Panc1 (cell line): Measurements from ENCODE around the gene SLC49A3. TPM values are rescaled to one million over a fixed set of nuclear protein-coding genes. Genes with fewer than 3 reads are reported as not detected.

ENCODE experiments used
- ATAC-seq: fragments of 200-7000 bp; cut with Tn5 transposase; 2 replicates; pipeline ENCODE4 v1.9.1; 2020; ENCODE audit warnings: mild to moderate bottlenecking, moderate library complexity
- BruUV-seq: library from RNA; stranded (reverse); fragments of 400-500 nt; replicated peaks from 2 replicates; lab custom pipeline; 2021; lab: Mats Ljungman, UMichigan
- CTCF ChIA-PET: fragments of 300-600 bp; sonication (Branson Sonifier 250); formaldehyde crosslinking; loops from one replicate; lab custom pipeline; 2022; ENCODE audit warnings: antibody characterized with exemption; lab: Charles Lee
- POLR2A ChIA-PET: fragments of 300-600 bp; sonication (Branson Sonifier 250); formaldehyde crosslinking; loops from one replicate; lab custom pipeline; 2022; ENCODE audit warnings: antibody characterized with exemption; lab: Charles Lee
- DNase-seq: peaks from one replicate; pipeline ENCODE4 v3.0.0-alpha.2; 2010; ENCODE audit warnings: low read depth, low spot score
- H3K27ac ChIP-seq: 2 replicates; pipeline ENCODE4 v1.5.1; 2011; ENCODE audit warnings: mild to moderate bottlenecking, low read length, inconsistent platforms
- H3K27me3 ChIP-seq: fragments of 200-500 bp; sonication (Bioruptor generic); 2 replicates; pipeline ENCODE4 v1.6.0; 2014; ENCODE audit warnings: low read length, inconsistent platforms; ENCODE audit not compliant: control insufficient read depth, insufficient read depth
- H3K36me3 ChIP-seq: fragments of 200-500 bp; sonication (Bioruptor generic); 2 replicates; pipeline ENCODE4 v1.5.1; 2014; ENCODE audit warnings: inconsistent platforms, mild to moderate bottlenecking, low read length, moderate library complexity; ENCODE audit not compliant: control insufficient read depth, insufficient read depth
- H3K4me1 ChIP-seq: 2 replicates; pipeline ENCODE4 v1.5.1; 2011; ENCODE audit warnings: inconsistent platforms, mild to moderate bottlenecking, low read length, moderate library complexity; ENCODE audit not compliant: control insufficient read depth, insufficient read depth
- H3K4me3 ChIP-seq, 2 experiments: 2 replicates each; pipeline ENCODE4 v1.5.1; 2011 to 2012; ENCODE audit warnings: low read depth in 2 of 2, low read length in 2 of 2, mild to moderate bottlenecking in 2 of 2, inconsistent platforms in 1 of 2, moderate library complexity in 1 of 2
- H3K9me3 ChIP-seq: fragments of 200-500 bp; sonication (Bioruptor generic); 2 replicates; pipeline ENCODE4 v1.5.1; 2014; ENCODE audit warnings: low read depth, mild to moderate bottlenecking, inconsistent platforms, low read length, moderate library complexity; ENCODE audit not compliant: control insufficient read depth, insufficient read depth
- POLR2AphosphoS5 ChIP-seq: IDR thresholded peaks from 2 replicates; pipeline ENCODE4 v1.6.1; 2012; ENCODE audit warnings: mild to moderate bottlenecking, low read depth, low read length, moderate library complexity
- REST ChIP-seq, 2 experiments: IDR thresholded peaks; 2 replicates each; pipeline ENCODE4 v1.6.1; 2011 to 2012; ENCODE audit warnings: low read depth in 2 of 2, control low read depth in 1 of 2, low read length in 1 of 2, mild to moderate bottlenecking in 1 of 2, moderate library complexity in 1 of 2; ENCODE audit not compliant: insufficient read depth in 1 of 2
- SIN3A ChIP-seq: IDR thresholded peaks from 2 replicates; pipeline ENCODE4 v1.6.1; 2012; ENCODE audit warnings: low read depth, mild to moderate bottlenecking, low read length, moderate library complexity, borderline replicate concordance; ENCODE audit not compliant: insufficient read depth
- TCF7L2 ChIP-seq: IDR thresholded peaks from 2 replicates; pipeline ENCODE4 v1.6.1; 2011; ENCODE audit warnings: mild to moderate bottlenecking, low read depth, low read length, inconsistent platforms
- in situ Hi-C: cut with HindIII; loops from 2 replicates; pipeline ENCODE4 v1.10.0; 2016; ENCODE audit warnings: low sequenced_read_pairs, low pct_unique_long_range_greater_than_20kb
- intact Hi-C: fragments of 100-400 bp; cut with micrococcal nuclease; formaldehyde crosslinking; loops from one replicate; pipeline ENCODE4 v1.10.0; 2022; ENCODE audit not compliant: unreplicated experiment
- total RNA-seq: library from RNA; stranded (reverse); gene quantifications from one replicate; pipeline ENCODE4 v1.2.1, GENCODE V29; 2021; ENCODE audit not compliant: unreplicated experiment
- TF ChIP-seq, protein P1 (sequence below): fragments of 450-650 bp; IDR thresholded peaks from 2 replicates; pipeline ENCODE4 v1.5.1; 2017; ENCODE audit warnings: mild to moderate bottlenecking

SLC49A3 gene
- total RNA-seq, 1 experiment from 2014 or later: 0.62 TPM

DNA sequence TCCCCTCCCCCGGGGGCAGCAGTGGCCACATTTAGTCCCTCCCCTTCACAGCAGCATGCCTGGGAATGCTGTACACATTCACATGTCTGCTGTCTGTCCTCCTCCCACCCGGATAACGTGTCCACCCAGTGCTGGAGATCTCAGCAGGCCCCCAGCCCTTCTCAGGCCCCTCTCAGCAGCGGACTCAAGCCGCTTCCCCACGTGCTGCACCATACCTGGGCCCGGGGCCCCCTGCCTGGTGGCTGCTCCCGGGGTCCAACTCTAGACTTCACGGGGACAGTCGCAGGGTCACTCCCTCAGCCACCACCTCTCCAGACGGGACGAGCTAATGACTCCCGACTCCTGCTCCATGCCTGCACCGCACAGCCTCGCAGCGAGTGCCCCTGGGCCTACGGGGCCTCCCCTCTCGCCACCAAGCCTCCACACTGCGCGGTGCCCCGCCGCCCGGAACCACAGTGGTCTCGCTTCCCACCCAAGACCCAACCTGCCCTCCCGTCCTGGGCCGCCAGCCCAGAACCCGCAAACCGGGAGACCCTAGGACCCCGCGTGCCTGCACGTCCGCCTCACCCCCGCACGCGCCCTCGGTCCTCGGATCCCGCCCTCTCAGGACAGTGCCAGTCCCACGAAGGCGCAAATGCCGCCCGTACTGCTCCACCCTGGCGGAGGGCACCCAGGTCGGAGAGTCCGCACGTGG, 15.4 kb upstream of the SLC49A3 start:
- BruUV-seq: no TSS peak
- Histone ChIP-seq H3K4me1 (peaks cover 4% of the 10 kb centered on the region; the same call in 1 of the 2 replicates), H3K27ac (no peak overlapping the region), H3K9me3 (no peaks in the 10 kb centered on the region), H3K4me3 (no peak overlapping the region), H3K36me3 (peaks cover 4% of the 10 kb centered on the region; the same call in 1 of the 2 replicates), H3K27me3 (no peaks in the 10 kb centered on the region)
- ATAC-seq (no peak), DNase-seq (no peak)
- intact Hi-C loops (no loop called here), in situ Hi-C loops (no loop called here)
- POLR2A ChIA-PET: no interaction called here
- CTCF ChIA-PET: no interaction called here
- TF ChIP-seq REST (IDR thresholded peaks at IDR 0.05; ENCODE audit: insufficient read depth in 1 of 2, low read depth in 2 of 2, low read length in 1 of 2): no peak
- no peak for TF ChIP-seq SIN3A

DNA sequence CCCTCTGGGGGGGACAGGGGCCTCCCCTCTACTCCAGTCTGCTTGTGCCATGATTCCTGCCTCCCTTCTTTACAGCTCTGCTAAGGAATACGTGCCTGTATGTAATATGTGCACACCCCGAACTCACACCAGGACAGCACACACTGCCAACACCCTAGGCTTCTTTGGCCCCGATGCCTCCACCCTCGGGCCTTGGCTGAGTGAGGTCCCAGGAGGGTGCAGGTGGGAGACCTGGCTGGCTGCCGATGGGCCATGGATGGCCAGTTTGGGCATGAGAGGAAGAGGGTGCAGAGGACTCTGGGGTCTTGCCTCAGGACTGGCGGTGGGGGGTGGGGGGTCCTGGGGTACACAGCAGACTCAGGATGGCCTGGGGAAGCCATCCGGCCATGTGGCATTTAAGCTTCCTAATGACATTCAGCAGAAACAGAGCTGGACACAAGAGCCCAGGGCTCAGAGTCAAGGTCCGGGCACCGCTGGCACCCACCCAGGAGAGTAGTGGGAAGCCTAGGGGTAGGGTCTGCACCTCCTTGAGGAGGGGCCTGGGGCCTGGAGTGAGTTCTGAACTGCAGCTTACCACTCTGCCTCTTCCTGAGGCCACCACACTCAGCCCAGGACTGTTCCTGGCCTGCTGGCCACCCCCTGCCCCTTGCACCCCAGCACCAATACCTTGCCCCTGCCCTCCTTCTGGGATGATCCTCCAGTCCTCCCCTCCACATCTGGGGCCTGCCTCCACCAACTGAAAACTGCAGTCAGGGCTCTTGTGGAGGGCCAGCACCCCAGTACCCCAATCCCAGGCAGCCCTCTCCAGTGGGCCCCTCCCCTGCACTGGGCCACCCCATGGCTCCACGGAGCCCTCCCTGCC, 14.6 kb upstream of the SLC49A3 start:
- BruUV-seq: no TSS peak
- CTCF ChIA-PET: no interaction called here
- H3K4me1 ChIP-seq: peaks cover 4% of the 10 kb centered on the region; the same call in 1 of the 2 replicates
- H3K27ac ChIP-seq: no peak overlapping the region
- H3K9me3 ChIP-seq: no peaks in the 10 kb centered on the region
- no peaks in the 10 kb centered on the region for H3K27me3 ChIP-seq
- in situ Hi-C loops: no loop called here
- TF ChIP-seq TCF7L2: no peak
- TF ChIP-seq, protein P1, sequence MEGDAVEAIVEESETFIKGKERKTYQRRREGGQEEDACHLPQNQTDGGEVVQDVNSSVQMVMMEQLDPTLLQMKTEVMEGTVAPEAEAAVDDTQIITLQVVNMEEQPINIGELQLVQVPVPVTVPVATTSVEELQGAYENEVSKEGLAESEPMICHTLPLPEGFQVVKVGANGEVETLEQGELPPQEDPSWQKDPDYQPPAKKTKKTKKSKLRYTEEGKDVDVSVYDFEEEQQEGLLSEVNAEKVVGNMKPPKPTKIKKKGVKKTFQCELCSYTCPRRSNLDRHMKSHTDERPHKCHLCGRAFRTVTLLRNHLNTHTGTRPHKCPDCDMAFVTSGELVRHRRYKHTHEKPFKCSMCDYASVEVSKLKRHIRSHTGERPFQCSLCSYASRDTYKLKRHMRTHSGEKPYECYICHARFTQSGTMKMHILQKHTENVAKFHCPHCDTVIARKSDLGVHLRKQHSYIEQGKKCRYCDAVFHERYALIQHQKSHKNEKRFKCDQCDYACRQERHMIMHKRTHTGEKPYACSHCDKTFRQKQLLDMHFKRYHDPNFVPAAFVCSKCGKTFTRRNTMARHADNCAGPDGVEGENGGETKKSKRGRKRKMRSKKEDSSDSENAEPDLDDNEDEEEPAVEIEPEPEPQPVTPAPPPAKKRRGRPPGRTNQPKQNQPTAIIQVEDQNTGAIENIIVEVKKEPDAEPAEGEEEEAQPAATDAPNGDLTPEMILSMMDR: no peak
- no peak for TF ChIP-seq SIN3A
- no peak for TF ChIP-seq REST (IDR thresholded peaks at IDR 0.05; ENCODE audit: insufficient read depth in 1 of 2, low read depth in 2 of 2, low read length in 1 of 2)
- no peak for TF ChIP-seq POLR2AphosphoS5
- POLR2A ChIA-PET: no interaction called here
- no peak for ATAC-seq
- intact Hi-C loops: no loop called here
- peaks cover 4% of the 10 kb centered on the region; the same call in 1 of the 2 replicates for H3K36me3 ChIP-seq
- no peak overlapping the region for H3K4me3 ChIP-seq
- no peak for DNase-seq
